SK-N-SH treated with all-trans-retinoic acid at 6 μM for 48 hours (cell line): ENCODE measurements around the gene SMIM22.

Experiments used
- ATAC-seq: fragments of 200-7000 bp; cut with Tn5 transposase; 3 replicates; pipeline ENCODE4 v1.9.1; 2020; ENCODE audit warnings: mild to moderate bottlenecking, moderate library complexity
- ARNTL ChIP-seq: fragments of 450-650 bp; formaldehyde crosslinking; IDR thresholded peaks from 2 replicates; pipeline ENCODE4 v1.5.0; 2020; ENCODE audit warnings: low read depth, mild to moderate bottlenecking, moderate library complexity, borderline replicate concordance
- CSDC2 ChIP-seq: fragments of 250-450 bp; sonication (Bioruptor Pico); IDR thresholded peaks from 2 replicates; pipeline ENCODE4 v1.5.0; 2020; ENCODE audit warnings: mild to moderate bottlenecking, moderate library complexity
- CSRNP3 ChIP-seq: fragments of 250-450 bp; sonication (Bioruptor Pico); IDR thresholded peaks from 2 replicates; pipeline ENCODE4 v1.5.1; 2021; ENCODE audit warnings: mild to moderate bottlenecking, moderate library complexity
- ESRRG ChIP-seq: fragments of 250-450 bp; sonication (Bioruptor Pico); IDR thresholded peaks from 2 replicates; pipeline ENCODE4 v1.6.1; 2021; ENCODE audit warnings: mild to moderate bottlenecking
- ISL1 ChIP-seq: fragments of 250-450 bp; sonication (Bioruptor Pico); IDR thresholded peaks from 2 replicates; pipeline ENCODE4 v2.1.2; 2022; ENCODE audit warnings: mild to moderate bottlenecking, moderate library complexity
- OSR1 ChIP-seq: fragments of 250-450 bp; sonication (Bioruptor Pico); IDR thresholded peaks from 2 replicates; pipeline ENCODE4 v1.8.0; 2022; ENCODE audit warnings: moderate library complexity, mild to moderate bottlenecking, inconsistent platforms
- PATZ1 ChIP-seq: fragments of 250-450 bp; sonication (Bioruptor Pico); IDR thresholded peaks from 2 replicates; pipeline ENCODE4 v1.8.0; 2020; ENCODE audit warnings: mild to moderate bottlenecking, moderate library complexity, borderline replicate concordance
- POU6F1 ChIP-seq: fragments of 250-450 bp; sonication (Bioruptor Pico); IDR thresholded peaks from 2 replicates; pipeline ENCODE4 v1.8.0; 2021; ENCODE audit warnings: low read depth, mild to moderate bottlenecking, moderate library complexity, borderline replicate concordance
- PPARA ChIP-seq: fragments of 250-450 bp; sonication (Bioruptor Pico); IDR thresholded peaks from 2 replicates; pipeline ENCODE4 v1.5.0; 2020; ENCODE audit warnings: mild to moderate bottlenecking, borderline replicate concordance
- RARB ChIP-seq: fragments of 250-450 bp; sonication (Bioruptor Pico); IDR thresholded peaks from 2 replicates; pipeline ENCODE4 v1.8.0; 2021; ENCODE audit warnings: mild to moderate bottlenecking, moderate library complexity
- SNAI2 ChIP-seq: fragments of 250-450 bp; sonication (Bioruptor Pico); IDR thresholded peaks from 2 replicates; pipeline ENCODE4 v1.5.0; 2020; ENCODE audit warnings: mild to moderate bottlenecking, moderate library complexity
- TCF4 ChIP-seq: fragments of 250-450 bp; sonication (Bioruptor Pico); IDR thresholded peaks from 2 replicates; pipeline ENCODE4 v1.8.0; 2021; ENCODE audit warnings: mild to moderate bottlenecking, moderate library complexity, borderline replicate concordance
- TOX ChIP-seq: fragments of 250-450 bp; sonication (Bioruptor Pico); IDR thresholded peaks from 2 replicates; pipeline ENCODE4 v1.8.0; 2021; ENCODE audit warnings: mild to moderate bottlenecking, moderate library complexity, borderline replicate concordance
- ZC3H10 ChIP-seq: fragments of 250-450 bp; sonication (Bioruptor Pico); IDR thresholded peaks from 2 replicates; pipeline ENCODE4 v1.5.1; 2021; ENCODE audit warnings: mild to moderate bottlenecking, moderate library complexity
- ZFP3 ChIP-seq: fragments of 250-450 bp; sonication (Bioruptor Pico); IDR thresholded peaks from 2 replicates; pipeline ENCODE4 v1.5.0; 2020; ENCODE audit warnings: mild to moderate bottlenecking, moderate library complexity
- ZFP30 ChIP-seq: fragments of 450-650 bp; formaldehyde crosslinking; IDR thresholded peaks from 2 replicates; pipeline ENCODE4 v1.5.0; 2022; ENCODE audit warnings: mild to moderate bottlenecking, moderate library complexity
- ZNF565 ChIP-seq: fragments of 450-650 bp; formaldehyde crosslinking; conservative IDR thresholded peaks from 2 replicates; pipeline ENCODE4 v1.5.0; 2020; ENCODE audit warnings: low read depth, mild to moderate bottlenecking, moderate library complexity
- ZNF70 ChIP-seq: fragments of 450-650 bp; formaldehyde crosslinking; IDR thresholded peaks from 2 replicates; pipeline ENCODE4 v1.5.0; 2020; ENCODE audit warnings: mild to moderate bottlenecking, moderate library complexity
- ZNF8 ChIP-seq: fragments of 450-650 bp; formaldehyde crosslinking; IDR thresholded peaks from 2 replicates; pipeline ENCODE4 v1.5.0; 2020; ENCODE audit warnings: mild to moderate bottlenecking, moderate library complexity
- TF ChIP-seq, protein P1 (sequence below): fragments of 250-450 bp; sonication (Bioruptor Pico); IDR thresholded peaks from 2 replicates; pipeline ENCODE4 v1.5.1; 2020; ENCODE audit warnings: low read depth, mild to moderate bottlenecking, moderate library complexity

SMIM22 gene

DNA sequence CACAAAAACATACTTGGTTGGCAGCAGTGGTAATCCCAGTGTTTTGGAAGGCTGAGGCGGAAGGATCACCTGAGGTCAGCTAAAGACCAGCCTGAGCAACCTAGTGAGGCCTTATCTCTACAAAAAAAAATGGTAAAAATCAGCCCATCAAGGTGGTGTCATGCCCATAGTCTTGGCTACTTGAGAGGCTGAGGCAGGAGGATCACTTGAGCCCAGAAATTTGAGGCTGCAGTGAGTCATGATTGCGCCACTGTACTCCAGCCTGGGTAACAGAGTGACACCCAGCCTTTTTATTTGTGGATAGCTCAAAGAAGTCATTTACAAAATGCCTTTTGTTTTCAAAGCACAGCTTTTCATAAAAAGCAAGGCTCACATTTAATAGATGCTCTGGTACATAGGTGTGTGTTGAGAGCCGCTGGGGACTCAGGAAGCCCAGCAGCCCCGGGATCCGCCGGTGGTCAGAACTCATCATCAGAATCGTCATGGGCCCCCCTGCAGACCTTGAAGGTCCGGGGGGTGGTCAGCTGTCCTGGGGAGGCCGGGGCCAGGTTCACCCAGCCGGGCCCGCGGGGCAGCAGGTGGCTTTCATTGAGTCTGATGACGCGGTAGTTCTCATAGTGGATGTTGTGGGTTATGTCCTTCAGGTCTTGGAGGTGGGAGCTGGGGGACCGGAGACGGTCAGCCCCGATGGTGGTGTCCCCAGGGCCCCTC is 17.7 kb upstream of the SMIM22 start:
- no peak for TF ChIP-seq ISL1
- no peak for TF ChIP-seq ZFP30 (CRISPR knock-in tag)
- no peak for TF ChIP-seq POU6F1 (CRISPR knock-in tag)
- no peak for TF ChIP-seq TCF4
- TF ChIP-seq PATZ1 (CRISPR knock-in tag) = no peak
- no peak for TF ChIP-seq CSRNP3 (CRISPR knock-in tag)
- TF ChIP-seq CSDC2 (CRISPR knock-in tag) = no peak
- no peak for TF ChIP-seq RARB (CRISPR knock-in tag)
- no peak for TF ChIP-seq PPARA (CRISPR knock-in tag)
- TF ChIP-seq SNAI2 (CRISPR knock-in tag) = no peak
- TF ChIP-seq ARNTL (CRISPR knock-in tag) = no peak
- TF ChIP-seq ESRRG (CRISPR knock-in tag) = no peak

GRCh38 chr16:4778050-4778392 is 17.1 kb upstream of the SMIM22 start:
- no peak for ATAC-seq
- TF ChIP-seq CSRNP3 (CRISPR knock-in tag) (no peak), ISL1 (no peak)
- TF ChIP-seq, all 23 proteins: peak for 0

More for the DNA sequence above, 17.7 kb upstream of the SMIM22 start:
- ATAC-seq = no peak

GRCh38 chr16:4780235-4780634 is 14.9 kb upstream of the SMIM22 start:
- ATAC-seq = no peak
- TF ChIP-seq PATZ1 (CRISPR knock-in tag) (no peak), ZFP30 (CRISPR knock-in tag) (no peak)

DNA sequence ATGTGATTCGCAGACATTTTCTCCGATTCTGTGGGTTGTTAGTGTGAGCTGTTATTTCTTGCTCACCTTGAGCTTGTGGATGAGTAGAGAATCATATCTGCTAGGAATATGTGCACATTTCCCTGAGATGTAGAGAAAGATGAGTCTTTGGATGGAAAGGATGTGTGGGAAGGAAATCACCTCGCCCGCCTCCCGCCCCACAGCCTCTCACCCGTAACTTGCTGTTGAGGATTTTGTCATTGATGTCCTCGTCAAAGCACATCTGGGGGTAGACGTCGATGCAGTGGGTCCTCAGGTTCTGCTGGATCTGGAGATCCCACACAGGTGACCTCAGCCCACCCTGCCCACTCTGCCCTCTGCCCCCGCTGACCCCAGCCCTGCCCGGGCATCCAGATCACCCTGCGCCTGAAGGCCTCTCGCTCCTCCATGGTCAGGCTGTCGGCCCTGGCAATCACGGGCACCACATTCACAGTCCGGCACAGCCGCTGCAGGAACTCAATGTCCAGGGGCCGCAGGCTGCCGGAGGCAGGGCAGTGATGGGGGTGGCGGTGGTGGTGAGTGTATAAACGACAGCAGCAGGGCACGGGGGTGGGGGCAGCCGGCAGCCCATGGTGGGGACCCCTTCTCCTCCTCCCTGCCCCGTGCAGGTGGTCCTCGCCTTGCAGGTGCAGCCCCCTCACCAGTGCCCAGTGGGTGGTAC is 11.8 kb upstream of the SMIM22 start:
- no peak for ATAC-seq
- TF ChIP-seq ZFP30 (CRISPR knock-in tag) = no peak
- no peak for TF ChIP-seq OSR1 (CRISPR knock-in tag)
- no peak for TF ChIP-seq ZNF565 (CRISPR knock-in tag)
- no peak for TF ChIP-seq ZNF8 (CRISPR knock-in tag)
- TF ChIP-seq, protein P1, sequence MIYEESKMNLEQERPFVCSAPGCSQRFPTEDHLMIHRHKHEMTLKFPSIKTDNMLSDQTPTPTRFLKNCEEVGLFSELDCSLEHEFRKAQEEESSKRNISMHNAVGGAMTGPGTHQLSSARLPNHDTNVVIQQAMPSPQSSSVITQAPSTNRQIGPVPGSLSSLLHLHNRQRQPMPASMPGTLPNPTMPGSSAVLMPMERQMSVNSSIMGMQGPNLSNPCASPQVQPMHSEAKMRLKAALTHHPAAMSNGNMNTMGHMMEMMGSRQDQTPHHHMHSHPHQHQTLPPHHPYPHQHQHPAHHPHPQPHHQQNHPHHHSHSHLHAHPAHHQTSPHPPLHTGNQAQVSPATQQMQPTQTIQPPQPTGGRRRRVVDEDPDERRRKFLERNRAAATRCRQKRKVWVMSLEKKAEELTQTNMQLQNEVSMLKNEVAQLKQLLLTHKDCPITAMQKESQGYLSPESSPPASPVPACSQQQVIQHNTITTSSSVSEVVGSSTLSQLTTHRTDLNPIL = no peak
- TF ChIP-seq ZFP3 (CRISPR knock-in tag) = no peak
- no peak for TF ChIP-seq ZNF70 (CRISPR knock-in tag)
- no peak for TF ChIP-seq ARNTL (CRISPR knock-in tag)
- no peak for TF ChIP-seq TCF4
- no peak for TF ChIP-seq PATZ1 (CRISPR knock-in tag)
- TF ChIP-seq CSRNP3 (CRISPR knock-in tag) = no peak
- no peak for TF ChIP-seq RARB (CRISPR knock-in tag)
- TF ChIP-seq SNAI2 (CRISPR knock-in tag) = no peak
- no peak for TF ChIP-seq PPARA (CRISPR knock-in tag)
- TF ChIP-seq ISL1 = no peak
- no peak for TF ChIP-seq ZC3H10 (CRISPR knock-in tag)
- TF ChIP-seq TOX (CRISPR knock-in tag) = no peak
